ENCODE data around the gene CRLF2.

DNA sequence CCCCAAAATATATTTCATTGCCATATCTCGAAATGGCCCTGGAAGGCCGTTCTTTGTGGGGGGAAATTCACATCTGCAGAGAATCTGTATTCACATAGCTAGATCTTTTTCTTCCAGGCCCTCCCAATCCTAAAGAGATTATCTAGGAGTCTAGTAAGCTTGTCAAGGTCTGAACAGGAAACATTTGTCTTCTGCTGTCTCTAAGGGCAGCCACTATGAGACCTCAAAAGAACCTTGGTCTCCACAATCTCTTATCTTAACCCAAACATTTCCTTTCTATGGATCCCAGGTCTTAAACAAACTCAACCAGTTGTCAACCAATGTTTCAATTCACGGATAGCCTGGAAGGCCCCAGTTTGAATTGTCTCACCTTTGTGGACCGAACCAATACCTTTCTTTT lies 45.0 kb downstream of the CRLF2 start:
- TF ChIP-seq CTCF (IDR thresholded peaks at IDR 0.05; ENCODE audit: extremely low read depth in 1 of 2, insufficient read depth in 1 of 2, low read depth in 1 of 2, low read length in 2 of 2) (no peak), POLR2AphosphoS5 (IDR thresholded peaks at IDR 0.05; ENCODE audit: insufficient read depth, low read depth, low read length) (no peak), EZH2 (IDR thresholded peaks at IDR 0.05; ENCODE audit: borderline replicate concordance, low read depth, low read length, severe bottlenecking) (no peak), POLR2A (IDR thresholded peaks at IDR 0.05; ENCODE audit: low read depth, low read length) (no peak), FOS (IDR thresholded peaks at IDR 0.05; ENCODE audit: borderline replicate concordance, insufficient read depth, low read length) (no peak), MYC (IDR thresholded peaks at IDR 0.05; ENCODE audit: low read depth, low read length) (no peak), JUN (IDR thresholded peaks at IDR 0.05; ENCODE audit: borderline replicate concordance, insufficient read depth, insufficient read length, low read depth) (no peak)
